HT-29 (cell line): ENCODE results near the gene PASK. TPM values are rescaled to one million over a fixed set of nuclear protein-coding genes. Genes with fewer than 3 reads are reported as not detected.
"Not testable (repeated sequence)": the region's sequence is repeated elsewhere in the genome, so short reads cannot be mapped to it uniquely, and the experiment has no call there.

ENCODE experiments used
- DNase-seq: peaks from one replicate; pipeline ENCODE4 v3.0.0-alpha.2; 2015; ENCODE audit warnings: low spot score
- total RNA-seq: library from RNA; depleted of rRNA; stranded (reverse); fragments of >200 nt; shearing (Covaris generic); gene quantifications from 2 replicates; pipeline ENCODE4 v1.2.3, GENCODE V29; 2014; rRNA removed

PASK gene
- 13.4 and 15.9 TPM in 2 replicates for total RNA-seq

DNA sequence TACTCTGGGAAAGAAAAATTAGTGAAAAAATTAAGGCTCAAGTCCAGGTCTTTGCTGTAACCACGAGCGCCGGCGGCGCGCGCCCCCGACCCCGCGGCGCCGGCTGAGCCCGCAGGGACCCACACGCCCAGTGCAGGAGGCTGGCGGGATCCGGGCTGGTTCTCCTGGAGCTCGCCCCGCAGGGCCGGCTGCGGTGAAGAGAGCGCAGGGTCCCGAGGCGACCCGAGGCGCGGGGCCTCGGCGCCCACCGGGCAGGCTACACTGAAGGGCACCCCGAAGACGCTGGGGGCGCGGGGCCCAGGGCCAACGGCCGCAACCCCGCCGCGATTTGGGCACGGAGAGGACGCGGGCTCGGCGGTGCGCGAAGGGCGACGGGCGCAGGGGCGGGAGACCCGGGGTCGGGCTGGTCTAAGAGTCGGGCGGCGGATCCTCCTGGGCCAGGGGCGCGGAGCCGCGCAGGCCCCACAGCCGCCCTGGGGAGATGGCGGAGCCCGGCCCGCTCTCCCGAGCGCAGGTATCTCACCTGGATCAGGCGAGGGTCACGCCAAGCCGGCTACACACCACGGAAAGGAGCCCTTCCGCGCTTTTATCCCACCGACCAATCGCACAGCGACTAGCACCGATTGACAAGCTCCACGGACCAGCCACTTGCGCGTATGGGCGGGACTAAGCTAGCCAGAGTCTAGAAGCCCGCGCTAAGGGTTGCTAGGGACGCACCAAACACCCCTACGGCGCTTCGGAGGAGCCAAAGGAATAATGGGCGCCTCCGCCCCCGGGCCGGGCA is at the start of gene PASK:
TSS of gene PASK (minus strand) at position 582 of the 784 bp plus-strand sequence. CDS start 6,440 bp downstream, outside the sequence.
- peak; percentile 98 for DNase-seq

DNA sequence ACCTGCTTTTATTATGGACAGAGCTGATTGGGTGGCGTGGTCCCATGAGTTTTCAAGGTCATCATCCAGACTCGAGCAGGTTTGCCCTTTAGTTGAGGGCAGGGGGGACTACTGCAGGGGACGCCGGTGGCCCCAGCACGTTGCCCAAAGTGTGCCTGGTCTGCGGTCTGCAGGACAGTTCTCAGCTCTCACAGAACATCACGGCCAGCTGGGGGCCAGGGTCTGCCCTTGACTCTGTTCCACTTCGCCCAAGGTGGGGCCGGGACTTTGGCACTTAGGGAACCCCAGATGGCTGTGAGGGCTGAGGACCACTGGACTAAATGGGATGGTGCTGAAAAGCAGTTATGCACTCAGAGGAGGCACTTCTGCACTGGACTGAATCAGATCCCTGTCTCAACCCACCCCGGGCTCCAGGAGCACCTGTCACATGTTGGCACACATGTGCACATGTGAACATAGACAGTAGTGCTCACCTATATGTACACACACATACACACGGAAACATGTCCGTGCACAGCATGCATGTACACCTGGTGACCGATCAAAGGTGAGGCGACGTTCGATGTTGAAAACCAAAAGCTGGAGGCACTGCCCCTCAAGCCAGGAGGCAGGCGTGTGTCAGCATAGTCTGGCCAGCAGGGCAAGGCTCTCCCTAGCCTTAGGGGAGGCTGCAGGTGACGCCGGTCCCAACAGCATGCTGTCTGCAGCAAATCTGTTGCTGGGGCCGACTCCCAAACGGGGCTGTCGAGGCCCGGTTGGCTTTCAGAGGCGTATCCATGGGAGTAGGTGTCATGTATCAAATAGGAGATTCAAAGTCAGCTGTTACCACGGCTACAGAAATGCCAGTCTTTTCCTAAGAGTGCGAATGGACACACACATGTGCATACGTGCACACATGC is 49.4 kb upstream of the PASK start:
- no peak for DNase-seq

DNA sequence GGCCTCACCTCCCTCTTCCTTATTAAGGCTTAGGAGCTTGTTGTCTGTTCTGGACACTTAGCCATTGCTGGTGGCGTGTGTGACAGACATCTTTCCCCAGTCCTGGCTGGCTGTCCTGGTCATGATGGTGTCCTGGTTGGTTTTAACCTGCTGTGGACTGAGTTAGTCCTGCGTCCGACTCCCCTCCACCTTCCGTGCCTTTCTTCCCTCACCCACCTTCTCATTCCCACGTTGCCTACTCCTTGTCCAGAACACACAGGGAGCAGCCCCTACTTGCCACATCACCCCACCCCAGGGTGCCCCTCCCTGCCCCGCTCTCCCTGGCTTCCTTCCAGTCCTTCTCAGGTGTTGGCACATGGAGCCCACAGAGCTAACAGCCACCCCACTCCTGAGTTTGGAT is 48.7 kb upstream of the PASK start:
- no peak for DNase-seq

DNA sequence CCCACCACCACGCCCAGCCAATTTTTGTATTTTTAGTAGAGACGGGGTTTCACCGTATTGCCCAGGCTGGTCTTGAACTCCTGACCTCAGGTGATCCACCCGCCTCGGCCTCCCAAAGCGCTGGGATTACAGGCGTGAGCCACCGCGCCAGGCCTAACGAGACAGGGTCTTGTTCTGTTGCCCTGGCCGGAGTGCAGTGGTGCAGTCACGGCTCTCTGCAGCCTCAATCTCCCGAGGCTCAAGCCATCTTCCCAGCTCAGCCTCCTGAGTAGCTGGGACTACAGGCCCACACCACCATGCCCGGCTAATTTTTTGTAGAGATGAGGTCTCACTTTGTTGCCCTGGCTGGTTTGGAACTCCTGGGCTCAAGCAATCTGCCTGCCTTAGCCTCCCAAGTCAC is 48.0 kb upstream of the PASK start:
- DNase-seq, result not testable (repeated sequence)

DNA sequence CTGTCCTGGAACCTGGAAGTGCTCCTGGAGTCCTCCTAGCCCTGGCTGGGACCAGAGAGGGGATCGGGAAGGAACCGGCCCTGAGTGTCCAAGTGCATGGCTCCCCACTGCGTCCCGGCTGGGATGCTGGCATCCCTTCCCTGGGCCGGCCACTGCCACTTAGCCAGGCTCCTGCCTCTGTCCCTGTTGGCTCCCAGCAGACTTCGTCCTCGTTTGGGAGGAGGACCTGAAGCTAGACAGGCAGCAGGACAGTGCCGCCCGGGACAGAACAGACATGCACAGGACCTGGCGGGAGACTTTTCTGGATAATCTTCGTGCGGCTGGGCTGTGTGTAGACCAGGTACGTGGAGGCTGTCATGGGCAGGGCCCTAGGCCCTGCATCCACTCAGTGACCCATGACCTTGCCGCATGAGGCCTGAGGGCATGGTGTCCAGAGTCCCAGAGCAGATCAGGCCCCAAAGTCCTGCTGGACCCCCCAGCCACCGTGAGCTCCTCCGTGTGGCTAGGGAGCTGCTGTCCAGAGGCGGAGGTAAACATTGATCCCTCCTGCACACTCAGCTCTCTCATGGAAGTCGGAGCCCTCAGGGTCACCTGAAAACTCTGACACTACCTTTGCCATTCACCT is 46.3 kb upstream of the PASK start:
- no peak for DNase-seq

DNA sequence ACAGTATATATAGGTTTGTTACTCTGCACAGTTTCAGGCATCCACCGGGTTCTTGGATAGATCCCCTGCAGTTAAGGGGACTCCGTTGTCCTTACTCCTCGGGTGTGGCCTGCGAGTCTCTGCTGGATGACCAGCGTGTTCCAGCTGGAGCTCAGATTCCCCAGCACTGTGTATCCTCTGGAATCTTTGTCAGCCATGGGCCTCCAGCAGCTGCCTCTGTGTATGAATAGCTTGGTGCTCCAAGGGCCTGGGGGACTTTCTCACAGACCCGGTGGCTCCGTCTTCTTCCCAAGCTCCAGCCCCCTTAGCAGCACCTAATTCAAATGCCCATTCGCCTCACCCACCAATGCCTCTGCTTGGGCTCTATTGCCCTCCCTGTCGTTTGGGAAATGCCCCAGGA is 45.5 kb upstream of the PASK start:
- no peak for DNase-seq

DNA sequence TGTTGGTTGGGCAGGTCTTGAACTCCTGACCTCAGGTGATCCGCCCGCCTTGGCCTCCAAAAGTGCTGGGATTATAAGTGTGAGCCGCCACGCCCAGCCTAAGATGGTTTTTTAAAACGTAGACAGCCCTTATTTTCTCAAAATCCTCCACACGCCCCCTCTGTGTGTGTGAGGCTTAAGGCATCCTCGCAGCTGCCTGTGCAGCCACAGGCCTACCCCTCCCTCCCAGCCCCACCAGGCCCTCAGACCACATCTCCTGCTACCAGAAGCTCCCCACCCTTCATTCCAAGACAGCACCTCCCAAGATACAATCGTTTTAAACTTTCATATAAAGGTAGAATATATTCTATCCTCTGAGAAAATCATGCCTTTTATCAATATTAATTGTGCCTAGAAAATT is 44.0 kb upstream of the PASK start:
- DNase-seq, result no peak

DNA sequence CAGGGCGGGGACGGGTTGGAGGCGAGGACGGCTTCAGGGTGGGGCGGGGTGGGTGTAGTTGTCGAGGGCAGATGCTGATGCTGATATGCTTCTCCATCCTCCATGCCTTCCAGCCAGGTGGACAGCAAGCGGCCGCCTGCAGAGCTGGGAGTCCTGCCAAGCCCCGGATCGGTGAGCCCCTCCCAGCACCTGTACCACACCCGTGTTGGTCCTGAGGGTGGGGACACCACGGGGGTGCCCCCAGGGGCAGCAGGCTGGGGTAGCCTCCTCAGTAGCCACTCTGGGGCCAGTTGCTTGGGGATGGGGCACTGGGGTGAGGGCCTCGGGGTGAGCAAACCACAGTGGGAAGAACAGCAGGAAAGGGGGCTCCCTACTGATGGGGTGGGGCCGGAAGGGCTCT is 41.8 kb upstream of the PASK start:
- no peak for DNase-seq

DNA sequence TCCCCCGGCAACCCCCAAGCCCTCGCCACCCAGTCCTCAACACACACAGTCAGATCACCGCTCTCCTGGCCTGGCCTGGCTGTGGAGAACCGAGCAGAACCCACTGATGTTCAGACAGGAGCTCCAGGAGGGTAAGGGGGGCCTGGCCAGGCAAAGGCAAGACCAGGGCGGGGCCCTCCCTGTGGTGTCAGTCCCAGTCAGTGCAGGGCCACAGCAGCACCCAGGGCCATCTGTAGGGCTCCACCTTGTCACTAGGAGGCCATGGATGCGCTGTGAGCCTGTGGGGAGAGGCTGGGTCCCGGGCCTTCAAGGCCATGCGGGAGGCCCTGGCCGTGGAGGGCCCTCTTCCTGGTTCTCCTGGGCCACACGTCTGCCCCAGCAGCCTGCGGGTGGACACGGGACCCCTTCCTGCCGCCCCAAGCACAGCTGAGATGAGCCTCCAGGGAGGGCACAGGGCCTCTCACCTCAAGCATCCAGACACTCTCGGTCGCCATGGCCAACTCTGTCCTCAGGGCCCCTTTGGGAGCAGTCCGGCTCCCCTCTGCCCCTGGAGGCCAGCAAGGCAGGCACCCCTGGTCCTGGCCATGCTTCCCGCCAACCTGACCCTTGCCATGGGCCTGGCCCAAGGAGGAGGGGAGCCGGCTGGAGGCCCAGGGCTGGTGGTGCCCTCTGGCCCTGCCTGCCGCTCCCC is 41.2 kb upstream of the PASK start:
- no peak for DNase-seq

DNA sequence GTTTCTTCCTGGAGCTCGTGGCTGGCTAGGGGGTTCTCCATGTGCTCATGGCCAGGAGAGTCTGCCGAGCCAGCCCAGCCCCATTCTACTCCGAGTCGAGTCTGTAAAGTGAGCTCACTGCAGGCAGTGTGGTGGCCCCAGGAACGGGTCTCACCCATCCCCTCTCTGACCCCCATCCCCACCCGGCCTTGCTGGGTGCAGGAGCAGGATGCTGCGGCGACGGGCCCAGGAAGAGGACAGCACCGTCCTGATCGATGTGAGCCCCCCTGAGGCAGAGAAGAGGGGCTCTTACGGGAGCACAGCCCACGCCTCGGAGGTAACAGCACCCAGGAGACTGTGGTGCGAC is 40.6 kb upstream of the PASK start:
- no peak for DNase-seq

DNA sequence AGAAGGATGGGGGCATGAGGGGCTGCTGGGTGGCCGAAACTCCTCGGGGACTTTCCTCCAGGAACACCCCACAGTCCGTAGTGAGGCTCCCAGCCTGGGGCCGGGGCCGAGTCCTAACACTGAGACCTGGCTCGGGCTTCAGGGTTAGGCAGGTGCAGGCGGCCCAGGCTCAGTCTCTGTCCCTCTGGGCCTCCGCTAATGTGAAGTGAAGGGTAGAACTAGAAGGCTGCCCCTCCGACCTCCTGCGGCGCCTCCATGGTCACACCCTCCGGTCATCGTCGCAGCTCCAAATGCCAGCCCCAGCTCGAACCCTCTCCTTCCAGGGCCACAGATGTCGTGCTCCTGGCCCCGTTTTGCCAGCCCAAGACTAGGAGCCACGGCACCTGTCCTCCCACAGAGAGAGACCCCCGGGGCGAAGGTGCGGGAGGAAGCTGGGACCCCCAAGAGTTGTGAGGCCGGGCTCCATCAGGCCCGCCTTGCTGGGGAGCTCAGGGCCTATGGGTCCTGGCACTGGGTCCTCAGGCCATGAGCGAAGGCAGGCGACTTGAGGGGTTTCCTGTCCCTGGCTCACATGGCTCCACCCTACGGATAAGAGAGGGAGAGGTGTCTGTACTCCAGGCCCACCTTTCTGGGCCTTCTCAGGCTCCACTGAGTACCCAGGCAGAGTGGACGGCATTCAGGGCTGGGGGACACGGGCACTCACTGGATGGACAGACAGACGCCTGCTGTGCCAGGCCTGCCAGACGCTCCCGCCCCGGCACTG is 40.0 kb upstream of the PASK start:
- no peak for DNase-seq

DNA sequence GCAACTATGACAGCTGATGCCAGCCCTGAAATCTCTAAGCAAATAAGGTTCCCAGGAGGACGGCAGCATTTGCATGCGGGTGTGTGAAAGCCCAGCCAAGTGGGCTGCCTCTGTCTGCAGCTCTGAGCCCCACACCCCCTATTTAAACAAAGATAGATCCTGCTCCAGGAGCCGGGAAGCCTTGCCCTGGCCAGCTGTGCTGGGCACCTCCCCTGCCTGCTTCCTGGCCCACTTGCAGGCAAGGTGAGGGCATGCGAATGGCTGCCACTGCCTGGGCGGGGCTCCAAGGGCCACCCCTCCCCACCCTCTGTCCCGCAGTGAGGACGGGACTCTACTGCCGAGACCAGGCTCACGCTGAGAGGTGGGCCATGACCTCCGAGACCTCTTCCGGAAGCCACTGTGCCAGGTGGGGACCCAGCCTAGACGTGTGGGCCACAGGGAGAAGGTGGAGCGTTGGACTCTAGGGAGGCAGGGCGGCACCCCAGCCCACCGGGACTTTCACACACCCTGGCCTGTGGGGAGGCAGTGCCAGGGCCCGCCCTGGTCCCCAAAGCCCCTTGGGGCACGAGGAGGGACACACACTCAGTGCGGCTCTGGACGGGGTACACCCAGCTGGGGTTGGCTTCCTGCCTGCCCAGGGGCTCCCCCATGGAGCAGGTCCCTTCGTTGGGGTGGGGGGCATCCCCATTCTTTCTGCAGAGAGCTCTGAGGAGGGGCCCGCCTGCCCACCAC is 39.3 kb upstream of the PASK start, which contains the start of gene ANO7:
TSS of gene ANO7 (plus strand) at position 317 of the 732 bp plus-strand sequence. CDS start 1,387 bp downstream, outside the sequence.
- no peak for DNase-seq

DNA sequence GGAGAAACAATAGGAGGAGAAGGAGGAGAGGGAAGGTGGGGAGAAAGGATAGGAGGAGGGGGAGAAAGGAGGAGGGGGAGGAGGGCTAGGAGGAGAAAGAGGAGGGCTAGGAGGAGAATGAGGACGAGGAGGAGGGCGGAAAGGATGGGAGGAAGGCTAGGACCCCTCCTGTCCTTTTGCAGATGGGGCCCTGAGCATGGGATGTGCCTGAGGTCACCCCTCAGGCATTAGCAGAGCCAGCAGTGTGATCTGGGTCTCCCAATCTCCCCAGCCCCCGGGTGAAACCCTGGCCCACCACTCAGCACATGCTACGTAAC is 38.6 kb upstream of the PASK start:
- DNase-seq, result no peak

DNA sequence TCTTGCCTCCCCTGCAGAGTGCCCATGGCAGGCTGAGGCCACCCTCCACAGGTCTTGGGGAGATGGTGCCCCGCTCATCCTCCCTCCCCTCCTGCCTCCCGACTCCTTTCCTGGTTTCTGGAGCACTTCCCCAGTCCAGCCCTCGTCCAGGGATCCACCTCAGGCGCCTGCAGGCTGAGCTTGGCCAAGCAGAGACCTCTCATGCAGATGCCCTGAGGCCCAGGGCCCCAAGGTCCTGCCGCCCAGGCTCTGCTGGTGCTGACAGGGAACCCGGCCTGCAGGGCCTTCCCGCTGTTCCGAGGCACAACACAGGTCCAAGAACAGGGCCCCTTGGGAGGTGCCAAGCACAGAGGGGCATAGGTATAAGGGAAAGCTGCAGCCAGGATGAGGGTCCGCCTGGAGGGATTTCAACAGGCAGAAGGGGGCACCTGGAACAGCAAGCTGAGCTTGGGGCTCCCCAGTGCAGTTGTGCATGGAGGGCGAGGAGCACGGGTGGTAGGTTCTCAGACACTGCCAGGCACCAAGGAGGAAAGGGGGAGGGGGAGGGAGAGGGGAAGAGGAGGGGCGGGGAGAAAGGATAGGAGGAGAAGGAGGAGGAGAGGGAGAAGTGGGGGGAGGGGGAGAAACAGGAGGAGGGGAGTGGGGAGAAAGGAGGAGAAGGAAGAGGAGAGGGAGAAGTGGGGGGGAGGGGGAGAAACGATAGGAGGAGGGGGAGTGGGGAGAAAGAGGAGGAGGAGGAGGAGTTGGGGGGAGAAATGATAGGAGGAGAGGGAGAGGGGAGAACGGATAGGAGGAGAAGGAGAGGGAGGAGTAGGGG is 38.0 kb upstream of the PASK start:
- DNase-seq, result no peak

DNA sequence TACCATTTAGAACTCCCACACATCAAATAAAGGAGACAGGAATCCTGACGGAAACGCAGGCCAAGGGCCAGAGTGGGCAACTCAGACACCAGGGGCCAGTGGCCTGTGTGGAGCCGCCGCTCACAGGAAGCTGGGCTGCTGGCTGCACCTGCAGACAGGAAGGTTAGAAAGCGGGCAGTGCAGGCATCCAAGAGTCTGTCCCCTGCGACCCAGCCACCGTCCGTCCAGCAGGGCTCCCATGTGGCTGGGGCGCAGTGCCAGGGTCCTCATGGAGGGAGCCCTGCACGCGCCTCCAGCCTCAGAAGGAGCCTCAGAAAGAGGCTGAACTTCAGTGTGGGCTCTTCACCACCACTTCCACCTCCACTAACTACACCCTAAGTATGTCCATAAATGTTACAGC is 36.7 kb upstream of the PASK start:
- DNase-seq, result no peak

DNA sequence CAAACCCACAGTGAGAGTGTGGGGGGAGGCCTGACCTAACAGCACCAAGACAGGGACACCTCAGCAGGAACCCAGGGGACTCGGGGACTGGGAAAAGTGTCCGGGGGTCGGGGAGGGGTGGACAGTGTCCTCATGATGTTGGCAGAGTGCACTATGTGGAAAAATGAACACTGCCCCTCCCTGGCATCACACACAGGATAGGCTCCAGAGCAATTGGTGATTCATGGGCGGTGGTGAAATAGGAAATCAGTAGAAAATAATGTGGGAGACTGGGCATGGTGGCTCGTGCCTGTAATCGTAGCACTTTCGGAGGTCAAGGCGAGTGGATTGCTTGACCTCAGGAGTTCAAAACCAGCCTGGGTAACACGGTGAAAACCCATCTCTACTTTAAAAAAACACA is 35.6 kb upstream of the PASK start:
- no peak for DNase-seq

DNA sequence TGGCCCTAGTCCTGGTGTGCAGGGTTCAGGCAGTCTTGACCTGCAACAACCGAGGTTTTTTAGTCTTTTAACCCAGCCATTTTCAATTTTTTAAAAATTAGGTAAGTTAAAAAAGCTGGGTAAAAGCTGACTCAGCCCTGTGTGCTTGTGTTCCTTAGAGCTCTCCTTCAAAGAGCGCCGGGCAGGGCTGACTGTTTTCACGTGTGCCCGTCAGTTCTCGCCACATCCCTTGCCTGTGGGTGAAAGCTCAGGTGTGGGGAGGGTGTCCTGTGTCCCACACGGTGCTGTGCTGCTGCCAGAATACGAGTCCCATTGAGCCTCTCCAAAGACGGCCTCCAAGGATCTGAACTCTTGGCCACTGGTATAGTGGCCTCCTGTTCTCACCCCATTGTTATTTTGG is 33.9 kb upstream of the PASK start:
- no peak for DNase-seq

DNA sequence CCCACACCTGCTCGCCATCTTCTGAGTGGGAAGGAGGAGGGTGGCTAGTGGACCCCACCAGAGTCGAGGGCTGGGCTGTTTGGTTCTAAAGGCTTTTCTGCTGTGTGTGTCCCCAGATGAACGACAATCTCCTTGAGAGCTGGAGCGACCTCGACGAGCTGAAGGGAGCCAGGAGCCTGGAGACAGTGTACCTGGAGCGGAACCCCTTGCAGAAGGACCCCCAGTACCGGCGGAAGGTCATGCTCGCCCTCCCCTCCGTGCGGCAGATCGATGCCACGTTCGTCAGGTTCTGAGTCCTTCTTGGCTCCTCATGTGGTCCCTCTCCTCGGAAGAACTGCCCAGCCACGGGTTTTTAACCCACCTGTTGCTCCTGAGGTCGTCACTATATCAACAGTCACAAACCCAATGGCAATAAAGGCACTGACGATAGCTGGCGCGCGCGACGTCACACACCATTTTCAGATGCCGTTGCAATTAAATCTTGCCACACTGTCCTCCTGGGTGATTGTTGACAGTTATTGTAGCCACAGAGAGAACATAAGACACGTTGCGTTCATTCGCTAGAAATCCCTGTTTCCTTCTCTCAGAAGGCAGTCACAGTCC is 33.4 kb upstream of the PASK start:
- no peak for DNase-seq

DNA sequence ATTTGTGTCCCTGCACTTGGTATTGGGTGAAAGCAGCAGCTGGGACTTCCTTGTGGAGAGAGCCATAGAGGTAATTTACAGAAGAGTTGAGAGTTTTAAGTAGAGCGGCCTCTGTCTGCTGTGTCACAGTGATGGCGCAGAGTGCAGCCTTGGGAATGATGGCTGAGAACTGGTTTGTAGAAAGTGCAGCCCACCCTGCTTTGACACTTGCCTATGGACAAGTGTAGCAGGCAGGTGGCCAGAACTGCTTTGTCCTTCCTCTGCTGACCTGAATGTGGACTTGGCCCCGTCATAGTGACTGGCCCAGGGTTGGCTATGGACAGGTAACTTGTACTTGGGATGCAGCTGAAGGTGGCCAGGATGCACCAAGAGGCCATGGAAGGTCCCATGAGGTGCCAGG is 32.9 kb upstream of the PASK start:
- no peak for DNase-seq
